SK-N-SH treated with all-trans-retinoic acid at 6 μM for 48 hours (cell line): ENCODE data around the gene MMP28.
A peak's percentile ranks its signal among the peaks of the same experiment; 100 is the strongest.

Experiments
- ATAC-seq: fragments of 200-7000 bp; cut with Tn5 transposase; 3 replicates; pipeline ENCODE4 v1.9.1; 2020; ENCODE audit warnings: mild to moderate bottlenecking, moderate library complexity
- ARNTL ChIP-seq: fragments of 450-650 bp; formaldehyde crosslinking; IDR thresholded peaks from 2 replicates; pipeline ENCODE4 v1.5.0; 2020; ENCODE audit warnings: low read depth, mild to moderate bottlenecking, moderate library complexity, borderline replicate concordance
- BACH2 ChIP-seq: fragments of 250-450 bp; sonication (Bioruptor Pico); IDR thresholded peaks from 2 replicates; pipeline ENCODE4 v1.9.0; 2021; ENCODE audit warnings: mild to moderate bottlenecking, borderline replicate concordance
- CSDC2 ChIP-seq: fragments of 250-450 bp; sonication (Bioruptor Pico); IDR thresholded peaks from 2 replicates; pipeline ENCODE4 v1.5.0; 2020; ENCODE audit warnings: mild to moderate bottlenecking, moderate library complexity
- ESRRG ChIP-seq: fragments of 250-450 bp; sonication (Bioruptor Pico); IDR thresholded peaks from 2 replicates; pipeline ENCODE4 v1.6.1; 2021; ENCODE audit warnings: mild to moderate bottlenecking
- GLIS3 ChIP-seq: fragments of 250-450 bp; sonication (Bioruptor Pico); IDR thresholded peaks from 2 replicates; pipeline ENCODE4 v1.5.0; 2020; ENCODE audit warnings: mild to moderate bottlenecking, moderate library complexity
- ISL1 ChIP-seq: fragments of 250-450 bp; sonication (Bioruptor Pico); IDR thresholded peaks from 2 replicates; pipeline ENCODE4 v2.1.2; 2022; ENCODE audit warnings: mild to moderate bottlenecking, moderate library complexity
- OSR1 ChIP-seq: fragments of 250-450 bp; sonication (Bioruptor Pico); IDR thresholded peaks from 2 replicates; pipeline ENCODE4 v1.8.0; 2022; ENCODE audit warnings: moderate library complexity, mild to moderate bottlenecking, inconsistent platforms
- PPARA ChIP-seq: fragments of 250-450 bp; sonication (Bioruptor Pico); IDR thresholded peaks from 2 replicates; pipeline ENCODE4 v1.5.0; 2020; ENCODE audit warnings: mild to moderate bottlenecking, borderline replicate concordance
- RARB ChIP-seq: fragments of 250-450 bp; sonication (Bioruptor Pico); IDR thresholded peaks from 2 replicates; pipeline ENCODE4 v1.8.0; 2021; ENCODE audit warnings: mild to moderate bottlenecking, moderate library complexity
- SNAI2 ChIP-seq: fragments of 250-450 bp; sonication (Bioruptor Pico); IDR thresholded peaks from 2 replicates; pipeline ENCODE4 v1.5.0; 2020; ENCODE audit warnings: mild to moderate bottlenecking, moderate library complexity
- TCF4 ChIP-seq: fragments of 250-450 bp; sonication (Bioruptor Pico); IDR thresholded peaks from 2 replicates; pipeline ENCODE4 v1.8.0; 2021; ENCODE audit warnings: mild to moderate bottlenecking, moderate library complexity, borderline replicate concordance
- TOX ChIP-seq: fragments of 250-450 bp; sonication (Bioruptor Pico); IDR thresholded peaks from 2 replicates; pipeline ENCODE4 v1.8.0; 2021; ENCODE audit warnings: mild to moderate bottlenecking, moderate library complexity, borderline replicate concordance
- ZC3H10 ChIP-seq: fragments of 250-450 bp; sonication (Bioruptor Pico); IDR thresholded peaks from 2 replicates; pipeline ENCODE4 v1.5.1; 2021; ENCODE audit warnings: mild to moderate bottlenecking, moderate library complexity
- ZFP3 ChIP-seq: fragments of 250-450 bp; sonication (Bioruptor Pico); IDR thresholded peaks from 2 replicates; pipeline ENCODE4 v1.5.0; 2020; ENCODE audit warnings: mild to moderate bottlenecking, moderate library complexity
- ZFP30 ChIP-seq: fragments of 450-650 bp; formaldehyde crosslinking; IDR thresholded peaks from 2 replicates; pipeline ENCODE4 v1.5.0; 2022; ENCODE audit warnings: mild to moderate bottlenecking, moderate library complexity
- ZNF565 ChIP-seq: fragments of 450-650 bp; formaldehyde crosslinking; conservative IDR thresholded peaks from 2 replicates; pipeline ENCODE4 v1.5.0; 2020; ENCODE audit warnings: low read depth, mild to moderate bottlenecking, moderate library complexity
- ZNF70 ChIP-seq: fragments of 450-650 bp; formaldehyde crosslinking; IDR thresholded peaks from 2 replicates; pipeline ENCODE4 v1.5.0; 2020; ENCODE audit warnings: mild to moderate bottlenecking, moderate library complexity
- ZNF8 ChIP-seq: fragments of 450-650 bp; formaldehyde crosslinking; IDR thresholded peaks from 2 replicates; pipeline ENCODE4 v1.5.0; 2020; ENCODE audit warnings: mild to moderate bottlenecking, moderate library complexity
- TF ChIP-seq, protein P1 (sequence below): fragments of 250-450 bp; sonication (Bioruptor Pico); IDR thresholded peaks from 2 replicates; pipeline ENCODE4 v1.5.0; 2020; ENCODE audit warnings: mild to moderate bottlenecking, moderate library complexity
- TF ChIP-seq, protein P2 (sequence below): fragments of 250-450 bp; sonication (Bioruptor Pico); IDR thresholded peaks from 2 replicates; pipeline ENCODE4 v1.8.0; 2021; ENCODE audit warnings: low read depth, mild to moderate bottlenecking, moderate library complexity, borderline replicate concordance
- TF ChIP-seq, protein P3 (sequence below): fragments of 250-450 bp; sonication (Bioruptor Pico); IDR thresholded peaks from 2 replicates; pipeline ENCODE4 v1.5.1; 2020; ENCODE audit warnings: low read depth, mild to moderate bottlenecking, moderate library complexity
- TF ChIP-seq, protein P4 (sequence below): fragments of 250-450 bp; sonication (Bioruptor Pico); IDR thresholded peaks from 2 replicates; pipeline ENCODE4 v1.5.1; 2021; ENCODE audit warnings: mild to moderate bottlenecking, moderate library complexity
- TF ChIP-seq, protein P5 (sequence below): fragments of 250-450 bp; sonication (Bioruptor Pico); IDR thresholded peaks from 2 replicates; pipeline ENCODE4 v1.8.0; 2020; ENCODE audit warnings: mild to moderate bottlenecking, moderate library complexity, borderline replicate concordance

Gene MMP28

DNA sequence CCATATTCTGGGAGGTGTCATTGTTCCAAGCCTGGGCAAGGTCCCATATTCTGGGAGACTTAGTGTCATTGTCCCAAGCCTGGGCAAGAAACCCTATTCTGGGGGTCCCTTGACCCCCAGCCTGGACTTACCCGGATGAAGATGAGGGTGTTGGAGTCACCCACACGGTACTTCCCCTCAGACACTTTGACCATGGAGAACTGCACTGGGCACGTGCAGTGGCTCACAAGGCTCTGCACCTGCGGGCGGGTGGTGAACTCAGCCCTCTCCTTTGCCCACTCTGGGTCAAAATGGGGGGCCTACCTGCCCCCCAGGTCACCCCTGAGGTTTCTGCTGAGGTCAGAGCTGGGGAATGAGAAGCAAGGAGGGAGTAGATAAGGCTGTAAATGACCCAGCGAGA is 46.5 kb downstream of the MMP28 start:
- ATAC-seq, result no peak
- TF ChIP-seq TOX (CRISPR knock-in tag), result no peak
- no peak for TF ChIP-seq BACH2 (CRISPR knock-in tag)
- TF ChIP-seq, protein P1, sequence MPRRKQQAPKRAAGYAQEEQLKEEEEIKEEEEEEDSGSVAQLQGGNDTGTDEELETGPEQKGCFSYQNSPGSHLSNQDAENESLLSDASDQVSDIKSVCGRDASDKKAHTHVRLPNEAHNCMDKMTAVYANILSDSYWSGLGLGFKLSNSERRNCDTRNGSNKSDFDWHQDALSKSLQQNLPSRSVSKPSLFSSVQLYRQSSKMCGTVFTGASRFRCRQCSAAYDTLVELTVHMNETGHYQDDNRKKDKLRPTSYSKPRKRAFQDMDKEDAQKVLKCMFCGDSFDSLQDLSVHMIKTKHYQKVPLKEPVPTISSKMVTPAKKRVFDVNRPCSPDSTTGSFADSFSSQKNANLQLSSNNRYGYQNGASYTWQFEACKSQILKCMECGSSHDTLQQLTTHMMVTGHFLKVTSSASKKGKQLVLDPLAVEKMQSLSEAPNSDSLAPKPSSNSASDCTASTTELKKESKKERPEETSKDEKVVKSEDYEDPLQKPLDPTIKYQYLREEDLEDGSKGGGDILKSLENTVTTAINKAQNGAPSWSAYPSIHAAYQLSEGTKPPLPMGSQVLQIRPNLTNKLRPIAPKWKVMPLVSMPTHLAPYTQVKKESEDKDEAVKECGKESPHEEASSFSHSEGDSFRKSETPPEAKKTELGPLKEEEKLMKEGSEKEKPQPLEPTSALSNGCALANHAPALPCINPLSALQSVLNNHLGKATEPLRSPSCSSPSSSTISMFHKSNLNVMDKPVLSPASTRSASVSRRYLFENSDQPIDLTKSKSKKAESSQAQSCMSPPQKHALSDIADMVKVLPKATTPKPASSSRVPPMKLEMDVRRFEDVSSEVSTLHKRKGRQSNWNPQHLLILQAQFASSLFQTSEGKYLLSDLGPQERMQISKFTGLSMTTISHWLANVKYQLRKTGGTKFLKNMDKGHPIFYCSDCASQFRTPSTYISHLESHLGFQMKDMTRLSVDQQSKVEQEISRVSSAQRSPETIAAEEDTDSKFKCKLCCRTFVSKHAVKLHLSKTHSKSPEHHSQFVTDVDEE, result no peak

DNA sequence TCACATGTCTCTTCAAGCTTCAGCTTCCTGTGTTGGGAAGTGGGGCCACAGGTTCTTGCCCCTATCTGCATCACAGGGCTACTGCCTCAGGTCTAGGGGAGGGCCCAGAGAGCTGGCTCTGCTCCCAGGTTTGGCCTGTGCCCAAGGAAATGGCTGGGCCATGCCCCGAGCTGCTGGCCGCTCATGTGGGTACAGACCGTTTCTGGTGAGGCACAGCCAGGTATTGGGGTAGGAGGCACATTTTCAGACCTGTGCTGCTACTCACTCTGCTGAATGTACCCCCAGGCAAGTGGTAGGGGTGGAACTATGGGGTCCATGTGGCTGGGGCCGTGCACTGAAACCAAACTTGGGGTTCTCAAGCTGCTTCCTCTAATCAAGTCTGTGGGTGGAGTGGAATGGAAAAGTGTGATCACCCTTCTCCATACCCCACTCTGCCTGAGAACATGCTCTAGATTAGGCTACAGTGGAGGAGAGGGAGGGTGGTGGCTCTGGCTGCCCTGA is 47.0 kb downstream of the MMP28 start:
- peak; percentile 58 for ATAC-seq
- no peak for TF ChIP-seq ARNTL (CRISPR knock-in tag)
- no peak for TF ChIP-seq ESRRG (CRISPR knock-in tag)
- TF ChIP-seq, protein P2, sequence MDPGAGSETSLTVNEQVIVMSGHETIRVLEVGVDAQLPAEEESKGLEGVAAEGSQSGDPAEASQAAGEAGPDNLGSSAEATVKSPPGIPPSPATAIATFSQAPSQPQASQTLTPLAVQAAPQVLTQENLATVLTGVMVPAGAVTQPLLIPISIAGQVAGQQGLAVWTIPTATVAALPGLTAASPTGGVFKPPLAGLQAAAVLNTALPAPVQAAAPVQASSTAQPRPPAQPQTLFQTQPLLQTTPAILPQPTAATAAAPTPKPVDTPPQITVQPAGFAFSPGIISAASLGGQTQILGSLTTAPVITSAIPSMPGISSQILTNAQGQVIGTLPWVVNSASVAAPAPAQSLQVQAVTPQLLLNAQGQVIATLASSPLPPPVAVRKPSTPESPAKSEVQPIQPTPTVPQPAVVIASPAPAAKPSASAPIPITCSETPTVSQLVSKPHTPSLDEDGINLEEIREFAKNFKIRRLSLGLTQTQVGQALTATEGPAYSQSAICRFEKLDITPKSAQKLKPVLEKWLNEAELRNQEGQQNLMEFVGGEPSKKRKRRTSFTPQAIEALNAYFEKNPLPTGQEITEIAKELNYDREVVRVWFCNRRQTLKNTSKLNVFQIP (CRISPR knock-in tag), result no peak
- TF ChIP-seq, protein P3, sequence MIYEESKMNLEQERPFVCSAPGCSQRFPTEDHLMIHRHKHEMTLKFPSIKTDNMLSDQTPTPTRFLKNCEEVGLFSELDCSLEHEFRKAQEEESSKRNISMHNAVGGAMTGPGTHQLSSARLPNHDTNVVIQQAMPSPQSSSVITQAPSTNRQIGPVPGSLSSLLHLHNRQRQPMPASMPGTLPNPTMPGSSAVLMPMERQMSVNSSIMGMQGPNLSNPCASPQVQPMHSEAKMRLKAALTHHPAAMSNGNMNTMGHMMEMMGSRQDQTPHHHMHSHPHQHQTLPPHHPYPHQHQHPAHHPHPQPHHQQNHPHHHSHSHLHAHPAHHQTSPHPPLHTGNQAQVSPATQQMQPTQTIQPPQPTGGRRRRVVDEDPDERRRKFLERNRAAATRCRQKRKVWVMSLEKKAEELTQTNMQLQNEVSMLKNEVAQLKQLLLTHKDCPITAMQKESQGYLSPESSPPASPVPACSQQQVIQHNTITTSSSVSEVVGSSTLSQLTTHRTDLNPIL, result no peak
- TF ChIP-seq PPARA (CRISPR knock-in tag), result no peak
- TF ChIP-seq, protein P4, sequence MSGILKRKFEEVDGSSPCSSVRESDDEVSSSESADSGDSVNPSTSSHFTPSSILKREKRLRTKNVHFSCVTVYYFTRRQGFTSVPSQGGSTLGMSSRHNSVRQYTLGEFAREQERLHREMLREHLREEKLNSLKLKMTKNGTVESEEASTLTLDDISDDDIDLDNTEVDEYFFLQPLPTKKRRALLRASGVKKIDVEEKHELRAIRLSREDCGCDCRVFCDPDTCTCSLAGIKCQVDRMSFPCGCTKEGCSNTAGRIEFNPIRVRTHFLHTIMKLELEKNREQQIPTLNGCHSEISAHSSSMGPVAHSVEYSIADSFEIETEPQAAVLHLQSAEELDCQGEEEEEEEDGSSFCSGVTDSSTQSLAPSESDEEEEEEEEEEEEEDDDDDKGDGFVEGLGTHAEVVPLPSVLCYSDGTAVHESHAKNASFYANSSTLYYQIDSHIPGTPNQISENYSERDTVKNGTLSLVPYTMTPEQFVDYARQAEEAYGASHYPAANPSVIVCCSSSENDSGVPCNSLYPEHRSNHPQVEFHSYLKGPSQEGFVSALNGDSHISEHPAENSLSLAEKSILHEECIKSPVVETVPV (CRISPR knock-in tag), result no peak
- TF ChIP-seq ZNF565 (CRISPR knock-in tag), result no peak
- no peak for TF ChIP-seq ISL1 (CRISPR knock-in tag)
- TF ChIP-seq ZFP30 (CRISPR knock-in tag), result no peak
- TF ChIP-seq ZNF70 (CRISPR knock-in tag), result no peak
- TF ChIP-seq ZC3H10 (CRISPR knock-in tag), result no peak
- TF ChIP-seq OSR1 (CRISPR knock-in tag), result no peak
- no peak for TF ChIP-seq BACH2 (CRISPR knock-in tag)
- no peak for TF ChIP-seq ZFP3 (CRISPR knock-in tag)
- TF ChIP-seq RARB (CRISPR knock-in tag), result no peak
- TF ChIP-seq SNAI2 (CRISPR knock-in tag), result no peak
- no peak for TF ChIP-seq ZNF8 (CRISPR knock-in tag)
- TF ChIP-seq TCF4 (CRISPR knock-in tag), result no peak

DNA sequence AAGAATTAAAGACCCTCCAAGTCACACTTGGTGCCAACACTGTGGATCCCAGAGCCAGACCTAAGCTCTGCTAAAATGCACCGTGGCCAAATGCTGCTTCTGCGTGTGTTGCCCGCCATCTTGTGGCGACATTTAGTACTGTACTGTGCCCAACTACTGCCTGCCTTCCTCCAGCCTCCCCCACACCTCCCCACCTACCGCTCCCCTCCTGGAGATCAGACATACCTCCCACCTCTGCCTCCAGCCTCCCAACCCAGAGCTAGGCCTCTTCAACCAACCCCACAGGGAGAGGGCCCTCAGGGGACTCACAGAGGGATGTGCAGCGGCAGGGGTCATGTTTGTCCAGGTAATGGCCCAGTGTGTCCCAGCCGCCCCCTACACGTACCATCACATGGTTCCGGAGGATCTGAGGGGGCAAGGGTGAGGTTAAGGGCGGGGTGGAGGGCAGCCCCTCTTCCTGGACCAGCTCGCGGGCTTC is 47.9 kb downstream of the MMP28 start:
- peak; percentile 91 for ATAC-seq
- TF ChIP-seq OSR1 (CRISPR knock-in tag), result no peak
- TF ChIP-seq ZNF70 (CRISPR knock-in tag), result no peak
- no peak for TF ChIP-seq ZNF565 (CRISPR knock-in tag)
- TF ChIP-seq SNAI2 (CRISPR knock-in tag), result no peak
- no peak for TF ChIP-seq CSDC2
- TF ChIP-seq, protein P3, result no peak
- no peak for TF ChIP-seq RARB (CRISPR knock-in tag)
- no peak for TF ChIP-seq GLIS3
- TF ChIP-seq ZNF8 (CRISPR knock-in tag), result no peak
- TF ChIP-seq, protein P5, sequence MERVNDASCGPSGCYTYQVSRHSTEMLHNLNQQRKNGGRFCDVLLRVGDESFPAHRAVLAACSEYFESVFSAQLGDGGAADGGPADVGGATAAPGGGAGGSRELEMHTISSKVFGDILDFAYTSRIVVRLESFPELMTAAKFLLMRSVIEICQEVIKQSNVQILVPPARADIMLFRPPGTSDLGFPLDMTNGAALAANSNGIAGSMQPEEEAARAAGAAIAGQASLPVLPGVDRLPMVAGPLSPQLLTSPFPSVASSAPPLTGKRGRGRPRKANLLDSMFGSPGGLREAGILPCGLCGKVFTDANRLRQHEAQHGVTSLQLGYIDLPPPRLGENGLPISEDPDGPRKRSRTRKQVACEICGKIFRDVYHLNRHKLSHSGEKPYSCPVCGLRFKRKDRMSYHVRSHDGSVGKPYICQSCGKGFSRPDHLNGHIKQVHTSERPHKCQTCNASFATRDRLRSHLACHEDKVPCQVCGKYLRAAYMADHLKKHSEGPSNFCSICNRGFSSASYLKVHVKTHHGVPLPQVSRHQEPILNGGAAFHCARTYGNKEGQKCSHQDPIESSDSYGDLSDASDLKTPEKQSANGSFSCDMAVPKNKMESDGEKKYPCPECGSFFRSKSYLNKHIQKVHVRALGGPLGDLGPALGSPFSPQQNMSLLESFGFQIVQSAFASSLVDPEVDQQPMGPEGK (CRISPR knock-in tag), result no peak
- TF ChIP-seq TCF4 (CRISPR knock-in tag), result no peak
- TF ChIP-seq BACH2 (CRISPR knock-in tag), result no peak
- TF ChIP-seq, protein P2 (CRISPR knock-in tag), result no peak
- no peak for TF ChIP-seq ZFP30 (CRISPR knock-in tag)
- no peak for TF ChIP-seq TOX (CRISPR knock-in tag)
- TF ChIP-seq PPARA (CRISPR knock-in tag), result no peak
- TF ChIP-seq ARNTL (CRISPR knock-in tag), result no peak
